ENCODE data around the gene SHROOM4. TPM values are rescaled to one million over a fixed set of nuclear protein-coding genes. Genes with fewer than 3 reads are reported as not detected.

SHROOM4 gene
- total RNA-seq: 22.9 and 27.6 TPM in 2 replicates

- peak; percentile 40 to 70 for DNase-seq (ENCODE audit: low read depth in 2 of 2)
These were observed at the start of gene SHROOM4 for GRCh38 chrX:50813843-50814661. Gene SHROOM4 (minus strand): TSS chrX:50814194. CDS start chrX:50814018, 176 bp downstream.

GRCh38 chrX:50863471-50863870 is 49.5 kb upstream of the SHROOM4 start:
- no peak for DNase-seq (ENCODE audit: low read depth in 2 of 2)

- DNase-seq (ENCODE audit: low read depth in 2 of 2): no peak
These were observed 46.5 kb upstream of the SHROOM4 start for GRCh38 chrX:50860518-50860917.

- DNase-seq (ENCODE audit: low read depth in 2 of 2): no peak
These were observed 44.6 kb upstream of the SHROOM4 start for GRCh38 chrX:50858548-50858947.

GRCh38 chrX:50853399-50853798 is 39.4 kb upstream of the SHROOM4 start:
- no peak for DNase-seq (ENCODE audit: low read depth in 2 of 2)

GRCh38 chrX:50852524-50852923 is 38.5 kb upstream of the SHROOM4 start:
- DNase-seq (ENCODE audit: low read depth in 2 of 2): no peak

- no peak for DNase-seq (ENCODE audit: low read depth in 2 of 2)
These were observed 28.2 kb upstream of the SHROOM4 start for GRCh38 chrX:50842221-50842620.

- DNase-seq (ENCODE audit: low read depth in 2 of 2): no peak
These were observed 25.7 kb upstream of the SHROOM4 start for GRCh38 chrX:50839730-50840129.

GRCh38 chrX:50838820-50839600 is 25.0 kb upstream of the SHROOM4 start:
- peak; percentile 76 to 85 for DNase-seq (ENCODE audit: low read depth in 2 of 2)

- peak in 1 of 2 donors; percentile 51 for DNase-seq (ENCODE audit: low read depth in 2 of 2)
These were observed 14.0 kb upstream of the SHROOM4 start for GRCh38 chrX:50827996-50828395.

- DNase-seq (ENCODE audit: low read depth in 2 of 2): no peak
These were observed 11.8 kb upstream of the SHROOM4 start for GRCh38 chrX:50825825-50826224.

GRCh38 chrX:50818986-50819385 is 5.0 kb upstream of the SHROOM4 start:
- DNase-seq (ENCODE audit: low read depth in 2 of 2): no peak

- DNase-seq (ENCODE audit: low read depth in 2 of 2): peak in 1 of 2 donors; percentile 64
These were observed 1.1 kb upstream of the SHROOM4 start for GRCh38 chrX:50815120-50815519.

- no peak for DNase-seq (ENCODE audit: low read depth in 2 of 2)
These were observed 707 bp upstream of the SHROOM4 start for GRCh38 chrX:50814701-50815100.

- DNase-seq (ENCODE audit: low read depth in 2 of 2): peak; percentile 43 to 65
These were observed 775 bp downstream of the SHROOM4 start for GRCh38 chrX:50812995-50813842.

GRCh38 chrX:50805276-50805675 is 8.7 kb downstream of the SHROOM4 start:
- DNase-seq (ENCODE audit: low read depth in 2 of 2): no peak

- DNase-seq (ENCODE audit: low read depth in 2 of 2): no peak
These were observed 12.9 kb downstream of the SHROOM4 start for GRCh38 chrX:50801135-50801534.

- peak; percentile 24 to 79 for DNase-seq (ENCODE audit: low read depth in 2 of 2)
These were observed 14.4 kb downstream of the SHROOM4 start for GRCh38 chrX:50799531-50799961.

- DNase-seq (ENCODE audit: low read depth in 2 of 2): no peak
These were observed 15.2 kb downstream of the SHROOM4 start for GRCh38 chrX:50798783-50799182.

GRCh38 chrX:50787099-50787498 is 26.9 kb downstream of the SHROOM4 start:
- DNase-seq (ENCODE audit: low read depth in 2 of 2): no peak

GRCh38 chrX:50780144-50780543 is 33.9 kb downstream of the SHROOM4 start:
- DNase-seq (ENCODE audit: low read depth in 2 of 2): no peak

GRCh38 chrX:50779694-50780093 is 34.3 kb downstream of the SHROOM4 start:
- DNase-seq (ENCODE audit: low read depth in 2 of 2): peak; percentile 16 to 58

Data from lung microvascular endothelial cell (primary cell).